SK-N-SH treated with all-trans-retinoic acid at 6 μM for 48 hours (cell line): ENCODE measurements around the gene DCDC2C.

Experiments
- ATAC-seq: fragments of 200-7000 bp; cut with Tn5 transposase; 3 replicates; pipeline ENCODE4 v1.9.1; 2020; ENCODE audit warnings: mild to moderate bottlenecking, moderate library complexity
- ARNTL ChIP-seq: fragments of 450-650 bp; formaldehyde crosslinking; IDR thresholded peaks from 2 replicates; pipeline ENCODE4 v1.5.0; 2020; ENCODE audit warnings: low read depth, mild to moderate bottlenecking, moderate library complexity, borderline replicate concordance
- BACH2 ChIP-seq: fragments of 250-450 bp; sonication (Bioruptor Pico); IDR thresholded peaks from 2 replicates; pipeline ENCODE4 v1.9.0; 2021; ENCODE audit warnings: mild to moderate bottlenecking, borderline replicate concordance
- CREB5 ChIP-seq: fragments of 250-450 bp; sonication (Bioruptor Pico); IDR thresholded peaks from 2 replicates; pipeline ENCODE4 v1.5.1; 2020; ENCODE audit warnings: low read depth, mild to moderate bottlenecking, moderate library complexity
- CSDC2 ChIP-seq: fragments of 250-450 bp; sonication (Bioruptor Pico); IDR thresholded peaks from 2 replicates; pipeline ENCODE4 v1.5.0; 2020; ENCODE audit warnings: mild to moderate bottlenecking, moderate library complexity
- CSRNP3 ChIP-seq: fragments of 250-450 bp; sonication (Bioruptor Pico); IDR thresholded peaks from 2 replicates; pipeline ENCODE4 v1.5.1; 2021; ENCODE audit warnings: mild to moderate bottlenecking, moderate library complexity
- ESRRG ChIP-seq: fragments of 250-450 bp; sonication (Bioruptor Pico); IDR thresholded peaks from 2 replicates; pipeline ENCODE4 v1.6.1; 2021; ENCODE audit warnings: mild to moderate bottlenecking
- GLIS3 ChIP-seq: fragments of 250-450 bp; sonication (Bioruptor Pico); IDR thresholded peaks from 2 replicates; pipeline ENCODE4 v1.5.0; 2020; ENCODE audit warnings: mild to moderate bottlenecking, moderate library complexity
- ISL1 ChIP-seq: fragments of 250-450 bp; sonication (Bioruptor Pico); IDR thresholded peaks from 2 replicates; pipeline ENCODE4 v2.1.2; 2022; ENCODE audit warnings: mild to moderate bottlenecking, moderate library complexity
- OSR1 ChIP-seq: fragments of 250-450 bp; sonication (Bioruptor Pico); IDR thresholded peaks from 2 replicates; pipeline ENCODE4 v1.8.0; 2022; ENCODE audit warnings: moderate library complexity, mild to moderate bottlenecking, inconsistent platforms
- PATZ1 ChIP-seq: fragments of 250-450 bp; sonication (Bioruptor Pico); IDR thresholded peaks from 2 replicates; pipeline ENCODE4 v1.8.0; 2020; ENCODE audit warnings: mild to moderate bottlenecking, moderate library complexity, borderline replicate concordance
- PPARA ChIP-seq: fragments of 250-450 bp; sonication (Bioruptor Pico); IDR thresholded peaks from 2 replicates; pipeline ENCODE4 v1.5.0; 2020; ENCODE audit warnings: mild to moderate bottlenecking, borderline replicate concordance
- SNAI2 ChIP-seq: fragments of 250-450 bp; sonication (Bioruptor Pico); IDR thresholded peaks from 2 replicates; pipeline ENCODE4 v1.5.0; 2020; ENCODE audit warnings: mild to moderate bottlenecking, moderate library complexity
- TCF4 ChIP-seq: fragments of 250-450 bp; sonication (Bioruptor Pico); IDR thresholded peaks from 2 replicates; pipeline ENCODE4 v1.8.0; 2021; ENCODE audit warnings: mild to moderate bottlenecking, moderate library complexity, borderline replicate concordance
- TOX ChIP-seq: fragments of 250-450 bp; sonication (Bioruptor Pico); IDR thresholded peaks from 2 replicates; pipeline ENCODE4 v1.8.0; 2021; ENCODE audit warnings: mild to moderate bottlenecking, moderate library complexity, borderline replicate concordance
- ZC3H10 ChIP-seq: fragments of 250-450 bp; sonication (Bioruptor Pico); IDR thresholded peaks from 2 replicates; pipeline ENCODE4 v1.5.1; 2021; ENCODE audit warnings: mild to moderate bottlenecking, moderate library complexity
- ZFP3 ChIP-seq: fragments of 250-450 bp; sonication (Bioruptor Pico); IDR thresholded peaks from 2 replicates; pipeline ENCODE4 v1.5.0; 2020; ENCODE audit warnings: mild to moderate bottlenecking, moderate library complexity
- ZFP30 ChIP-seq: fragments of 450-650 bp; formaldehyde crosslinking; IDR thresholded peaks from 2 replicates; pipeline ENCODE4 v1.5.0; 2022; ENCODE audit warnings: mild to moderate bottlenecking, moderate library complexity
- ZNF565 ChIP-seq: fragments of 450-650 bp; formaldehyde crosslinking; conservative IDR thresholded peaks from 2 replicates; pipeline ENCODE4 v1.5.0; 2020; ENCODE audit warnings: low read depth, mild to moderate bottlenecking, moderate library complexity
- ZNF70 ChIP-seq: fragments of 450-650 bp; formaldehyde crosslinking; IDR thresholded peaks from 2 replicates; pipeline ENCODE4 v1.5.0; 2020; ENCODE audit warnings: mild to moderate bottlenecking, moderate library complexity
- ZNF8 ChIP-seq: fragments of 450-650 bp; formaldehyde crosslinking; IDR thresholded peaks from 2 replicates; pipeline ENCODE4 v1.5.0; 2020; ENCODE audit warnings: mild to moderate bottlenecking, moderate library complexity
- TF ChIP-seq, protein P1 (sequence below): fragments of 250-450 bp; sonication (Bioruptor Pico); IDR thresholded peaks from 2 replicates; pipeline ENCODE4 v1.8.0; 2021; ENCODE audit warnings: low read depth, mild to moderate bottlenecking, moderate library complexity, borderline replicate concordance
- TF ChIP-seq, protein P2 (sequence below): fragments of 250-450 bp; sonication (Bioruptor Pico); IDR thresholded peaks from 2 replicates; pipeline ENCODE4 v1.5.0; 2020; ENCODE audit warnings: mild to moderate bottlenecking, moderate library complexity

Gene DCDC2C

DNA sequence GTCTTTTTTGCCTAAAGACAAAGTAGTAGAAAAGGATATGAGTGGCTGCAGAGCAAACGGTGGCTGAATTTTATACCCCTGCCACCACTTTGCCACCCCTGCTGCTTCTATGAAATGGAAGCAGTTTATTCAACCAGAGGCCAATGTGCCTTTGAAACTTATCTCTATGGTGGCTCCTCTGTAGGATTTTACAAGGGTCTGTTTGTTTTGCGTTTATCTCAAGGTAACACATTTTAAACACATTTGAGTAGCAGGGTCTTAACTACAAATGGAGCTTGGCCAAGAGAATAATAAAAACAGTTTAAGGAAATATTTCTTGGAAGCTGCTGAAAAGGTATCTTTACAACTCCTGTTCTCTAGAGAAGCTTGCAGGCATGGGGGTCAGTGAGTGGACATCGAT, 39.3 kb upstream of the DCDC2C start:
- ATAC-seq: no peak
- TF ChIP-seq, protein P1, sequence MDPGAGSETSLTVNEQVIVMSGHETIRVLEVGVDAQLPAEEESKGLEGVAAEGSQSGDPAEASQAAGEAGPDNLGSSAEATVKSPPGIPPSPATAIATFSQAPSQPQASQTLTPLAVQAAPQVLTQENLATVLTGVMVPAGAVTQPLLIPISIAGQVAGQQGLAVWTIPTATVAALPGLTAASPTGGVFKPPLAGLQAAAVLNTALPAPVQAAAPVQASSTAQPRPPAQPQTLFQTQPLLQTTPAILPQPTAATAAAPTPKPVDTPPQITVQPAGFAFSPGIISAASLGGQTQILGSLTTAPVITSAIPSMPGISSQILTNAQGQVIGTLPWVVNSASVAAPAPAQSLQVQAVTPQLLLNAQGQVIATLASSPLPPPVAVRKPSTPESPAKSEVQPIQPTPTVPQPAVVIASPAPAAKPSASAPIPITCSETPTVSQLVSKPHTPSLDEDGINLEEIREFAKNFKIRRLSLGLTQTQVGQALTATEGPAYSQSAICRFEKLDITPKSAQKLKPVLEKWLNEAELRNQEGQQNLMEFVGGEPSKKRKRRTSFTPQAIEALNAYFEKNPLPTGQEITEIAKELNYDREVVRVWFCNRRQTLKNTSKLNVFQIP (CRISPR knock-in tag): no peak
- TF ChIP-seq, all 23 proteins: peak for 0

DNA sequence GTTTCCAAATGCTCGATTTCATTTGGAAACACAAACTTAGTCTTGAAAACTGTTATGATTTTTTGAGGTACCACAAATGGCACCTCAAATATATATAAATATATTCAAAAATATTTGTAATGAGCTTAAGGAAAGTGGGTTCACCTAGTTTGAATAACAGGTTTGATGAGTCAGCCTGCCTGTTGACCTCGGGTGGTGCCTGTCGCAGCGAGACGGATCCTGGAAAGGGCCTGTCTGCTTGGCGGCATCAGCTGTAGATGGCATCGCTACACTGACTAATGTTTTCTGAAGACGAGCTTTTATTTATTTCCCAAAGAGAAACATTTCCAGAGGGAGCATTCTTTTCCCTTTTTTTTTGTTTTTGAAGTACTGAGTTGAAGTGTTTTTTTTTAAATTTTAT, 38.5 kb upstream of the DCDC2C start:
- ATAC-seq: no peak
- TF ChIP-seq PPARA (CRISPR knock-in tag) (no peak), ZNF70 (CRISPR knock-in tag) (no peak), ZNF8 (CRISPR knock-in tag) (no peak), CSDC2 (no peak), CREB5 (CRISPR knock-in tag) (no peak), PATZ1 (CRISPR knock-in tag) (no peak)

DNA sequence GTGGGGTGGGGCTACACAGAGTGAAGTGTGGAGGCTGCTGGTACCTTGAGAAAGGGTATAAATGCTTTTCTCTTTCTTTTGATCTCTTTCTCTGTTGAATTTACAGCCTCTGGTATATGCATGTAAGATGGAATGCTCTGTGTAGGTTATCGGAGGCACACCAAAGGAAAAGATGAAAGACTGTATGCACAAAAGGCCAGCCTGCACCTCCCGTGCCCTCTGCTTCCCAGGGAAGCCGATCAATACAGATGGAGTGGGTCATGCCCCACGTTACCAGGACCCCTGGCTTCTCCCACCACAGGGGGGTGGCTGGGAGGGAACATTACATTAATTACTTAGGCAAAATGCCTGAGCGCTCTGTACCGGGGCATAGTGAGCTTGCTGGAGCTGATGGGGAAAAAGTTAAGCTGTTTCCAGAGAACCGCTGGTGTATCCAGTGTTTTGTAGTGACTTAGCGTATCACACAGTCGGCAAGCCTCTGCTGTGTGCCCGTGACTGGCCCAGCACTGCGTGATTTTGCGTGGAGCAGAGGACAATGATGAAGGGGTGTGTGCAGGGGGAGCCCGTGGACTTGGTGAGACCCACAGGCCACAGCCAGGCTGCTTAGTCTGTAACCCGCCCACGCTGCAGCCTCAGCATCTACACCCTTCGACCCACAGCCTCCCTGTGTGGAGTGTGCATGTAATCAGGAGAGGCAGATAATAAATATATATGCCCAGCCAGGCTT, 37.3 kb upstream of the DCDC2C start:
- TF ChIP-seq BACH2 (CRISPR knock-in tag) (no peak), TOX (CRISPR knock-in tag) (no peak), ESRRG (CRISPR knock-in tag) (no peak), ZNF70 (CRISPR knock-in tag) (no peak), ZFP3 (CRISPR knock-in tag) (no peak), CREB5 (CRISPR knock-in tag) (no peak), ZNF565 (CRISPR knock-in tag) (no peak), PPARA (CRISPR knock-in tag) (no peak), CSRNP3 (CRISPR knock-in tag) (no peak), GLIS3 (CRISPR knock-in tag) (no peak), OSR1 (CRISPR knock-in tag) (no peak), ISL1 (CRISPR knock-in tag) (no peak), ZFP30 (no peak), ZNF8 (CRISPR knock-in tag) (no peak), TCF4 (CRISPR knock-in tag) (no peak), ARNTL (CRISPR knock-in tag) (no peak), ZC3H10 (CRISPR knock-in tag) (no peak), SNAI2 (CRISPR knock-in tag) (no peak)
- TF ChIP-seq, protein P1 (CRISPR knock-in tag): no peak
- TF ChIP-seq, protein P2, sequence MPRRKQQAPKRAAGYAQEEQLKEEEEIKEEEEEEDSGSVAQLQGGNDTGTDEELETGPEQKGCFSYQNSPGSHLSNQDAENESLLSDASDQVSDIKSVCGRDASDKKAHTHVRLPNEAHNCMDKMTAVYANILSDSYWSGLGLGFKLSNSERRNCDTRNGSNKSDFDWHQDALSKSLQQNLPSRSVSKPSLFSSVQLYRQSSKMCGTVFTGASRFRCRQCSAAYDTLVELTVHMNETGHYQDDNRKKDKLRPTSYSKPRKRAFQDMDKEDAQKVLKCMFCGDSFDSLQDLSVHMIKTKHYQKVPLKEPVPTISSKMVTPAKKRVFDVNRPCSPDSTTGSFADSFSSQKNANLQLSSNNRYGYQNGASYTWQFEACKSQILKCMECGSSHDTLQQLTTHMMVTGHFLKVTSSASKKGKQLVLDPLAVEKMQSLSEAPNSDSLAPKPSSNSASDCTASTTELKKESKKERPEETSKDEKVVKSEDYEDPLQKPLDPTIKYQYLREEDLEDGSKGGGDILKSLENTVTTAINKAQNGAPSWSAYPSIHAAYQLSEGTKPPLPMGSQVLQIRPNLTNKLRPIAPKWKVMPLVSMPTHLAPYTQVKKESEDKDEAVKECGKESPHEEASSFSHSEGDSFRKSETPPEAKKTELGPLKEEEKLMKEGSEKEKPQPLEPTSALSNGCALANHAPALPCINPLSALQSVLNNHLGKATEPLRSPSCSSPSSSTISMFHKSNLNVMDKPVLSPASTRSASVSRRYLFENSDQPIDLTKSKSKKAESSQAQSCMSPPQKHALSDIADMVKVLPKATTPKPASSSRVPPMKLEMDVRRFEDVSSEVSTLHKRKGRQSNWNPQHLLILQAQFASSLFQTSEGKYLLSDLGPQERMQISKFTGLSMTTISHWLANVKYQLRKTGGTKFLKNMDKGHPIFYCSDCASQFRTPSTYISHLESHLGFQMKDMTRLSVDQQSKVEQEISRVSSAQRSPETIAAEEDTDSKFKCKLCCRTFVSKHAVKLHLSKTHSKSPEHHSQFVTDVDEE (CRISPR knock-in tag): no peak
- ATAC-seq: no peak
